Brain microvascular endothelial cell (primary cell): ENCODE results near the gene MAS1.

ENCODE experiments used
- DNase-seq: peaks from one replicate; pipeline ENCODE4 v3.0.0-alpha.2; 2020
- H3K27ac ChIP-seq: fragments of 250-450 bp; sonication (Bioruptor Pico); 2 replicates; pipeline ENCODE4 v1.5.1; 2020; ENCODE audit warnings: mild to moderate bottlenecking, moderate library complexity
- H3K27me3 ChIP-seq: fragments of 250-450 bp; sonication (Bioruptor Pico); replicated peaks from 2 replicates; pipeline ENCODE4 v1.5.1; 2020; ENCODE audit warnings: mild to moderate bottlenecking
- H3K36me3 ChIP-seq: fragments of 250-450 bp; sonication (Bioruptor Pico); replicated peaks from 2 replicates; pipeline ENCODE4 v1.5.1; 2020; ENCODE audit warnings: mild to moderate bottlenecking
- H3K4me3 ChIP-seq: 2 replicates; pipeline ENCODE4 v1.5.1; 2011; ENCODE audit warnings: low read depth, mild to moderate bottlenecking, control low read depth, low read length, moderate library complexity
- in situ Hi-C: cut with HindIII; loops from 2 replicates; pipeline ENCODE4 v1.10.0; 2017; ENCODE audit warnings: low sequenced_read_pairs, low pct_ligation_motif_present
- TF ChIP-seq, protein P1 (sequence below): IDR thresholded peaks from 2 replicates; pipeline ENCODE4 v1.5.1; 2011; ENCODE audit warnings: low read depth, mild to moderate bottlenecking, moderate library complexity, low read length, control low read depth, inconsistent platforms; ENCODE audit errors: missing control alignments

The MAS1 gene

GRCh38 chr6:159884720-159885119, 6.1 kb upstream of the MAS1 start:
- DNase-seq = no peak
- TF ChIP-seq, protein P1, sequence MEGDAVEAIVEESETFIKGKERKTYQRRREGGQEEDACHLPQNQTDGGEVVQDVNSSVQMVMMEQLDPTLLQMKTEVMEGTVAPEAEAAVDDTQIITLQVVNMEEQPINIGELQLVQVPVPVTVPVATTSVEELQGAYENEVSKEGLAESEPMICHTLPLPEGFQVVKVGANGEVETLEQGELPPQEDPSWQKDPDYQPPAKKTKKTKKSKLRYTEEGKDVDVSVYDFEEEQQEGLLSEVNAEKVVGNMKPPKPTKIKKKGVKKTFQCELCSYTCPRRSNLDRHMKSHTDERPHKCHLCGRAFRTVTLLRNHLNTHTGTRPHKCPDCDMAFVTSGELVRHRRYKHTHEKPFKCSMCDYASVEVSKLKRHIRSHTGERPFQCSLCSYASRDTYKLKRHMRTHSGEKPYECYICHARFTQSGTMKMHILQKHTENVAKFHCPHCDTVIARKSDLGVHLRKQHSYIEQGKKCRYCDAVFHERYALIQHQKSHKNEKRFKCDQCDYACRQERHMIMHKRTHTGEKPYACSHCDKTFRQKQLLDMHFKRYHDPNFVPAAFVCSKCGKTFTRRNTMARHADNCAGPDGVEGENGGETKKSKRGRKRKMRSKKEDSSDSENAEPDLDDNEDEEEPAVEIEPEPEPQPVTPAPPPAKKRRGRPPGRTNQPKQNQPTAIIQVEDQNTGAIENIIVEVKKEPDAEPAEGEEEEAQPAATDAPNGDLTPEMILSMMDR = no peak
- Histone ChIP-seq H3K27me3 (peaks cover 10% of the 10 kb centered on the region), H3K4me3 (no peak overlapping the region), H3K36me3 (no peaks in the 10 kb centered on the region), H3K27ac (no peak overlapping the region)
- in situ Hi-C loops = no loop called here

DNA sequence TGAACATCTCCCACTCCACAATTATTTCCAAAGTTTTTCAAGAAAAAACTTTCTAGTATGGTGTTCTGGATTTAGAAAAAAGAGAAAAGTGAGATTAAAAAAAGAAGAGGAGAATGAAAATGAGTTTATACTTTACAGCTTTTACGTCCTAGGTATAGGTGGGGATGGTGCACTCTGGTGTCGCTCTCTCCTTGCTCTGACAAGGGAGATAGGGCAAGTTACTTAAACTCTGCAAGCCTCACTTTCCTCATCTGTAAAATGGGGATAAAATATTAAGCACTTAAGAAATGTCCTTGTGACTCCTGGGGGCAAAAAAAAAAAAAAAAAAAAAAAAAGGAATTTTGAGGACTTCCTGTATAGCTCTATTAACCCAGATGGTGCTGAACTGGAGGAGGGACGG, 4.5 kb upstream of the MAS1 start:
- TF ChIP-seq, protein P1 = no peak

DNA sequence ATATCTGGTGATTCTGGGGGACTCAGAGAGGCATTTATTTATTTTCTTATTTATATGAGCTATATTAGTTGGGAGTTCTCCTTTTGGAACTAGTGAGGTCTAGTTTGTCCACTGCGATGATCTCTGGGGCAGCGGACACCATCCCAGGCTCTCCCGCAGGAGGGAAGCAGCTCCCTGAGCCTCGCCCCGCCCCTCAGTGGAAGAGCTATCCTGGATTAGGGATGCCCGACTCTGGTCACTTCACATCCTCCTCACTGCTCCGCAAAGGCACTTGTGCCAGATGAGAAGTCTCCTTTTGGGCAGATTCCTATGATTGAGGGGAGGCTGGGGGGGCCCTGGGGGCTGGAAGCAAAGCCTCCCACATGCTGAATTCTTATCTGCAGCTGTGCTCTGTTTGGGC, 3.6 kb upstream of the MAS1 start:
- Histone ChIP-seq H3K36me3 (no peaks in the 10 kb centered on the region), H3K4me3 (no peak overlapping the region), H3K27ac (no peak overlapping the region), H3K27me3 (peaks cover 24% of the 10 kb centered on the region)
- TF ChIP-seq, protein P1 = no peak
- no peak for DNase-seq
- in situ Hi-C loops = no loop called here

More for the DNA sequence above, 4.5 kb upstream of the MAS1 start:
- Histone ChIP-seq H3K4me3 (no peak overlapping the region), H3K27ac (no peak overlapping the region), H3K27me3 (peaks cover 21% of the 10 kb centered on the region), H3K36me3 (no peaks in the 10 kb centered on the region)
- in situ Hi-C loops = no loop called here
- no peak for DNase-seq

DNA sequence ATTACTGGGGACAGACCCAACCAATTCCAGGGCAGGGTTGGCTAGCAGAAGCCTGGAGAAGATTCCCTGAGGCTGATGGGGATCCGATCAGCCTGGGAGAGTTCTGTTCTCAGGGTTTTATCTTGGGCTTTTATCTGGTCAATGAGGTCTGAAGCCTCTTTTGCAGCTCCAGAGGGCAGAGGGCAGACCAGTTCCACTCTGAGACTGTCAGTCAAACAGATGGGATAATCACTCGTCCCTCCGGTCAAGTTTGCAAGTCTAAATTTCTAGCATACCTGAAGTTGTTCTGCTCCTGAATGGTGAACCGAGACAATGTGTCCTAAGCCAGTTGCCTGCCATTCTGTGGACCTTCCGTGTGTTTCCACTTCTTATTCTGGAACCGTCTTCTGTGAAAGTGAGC, 3.0 kb upstream of the MAS1 start:
- Histone ChIP-seq H3K27me3 (peaks cover 24% of the 10 kb centered on the region), H3K27ac (no peak overlapping the region)
- in situ Hi-C loops = no loop called here

DNA sequence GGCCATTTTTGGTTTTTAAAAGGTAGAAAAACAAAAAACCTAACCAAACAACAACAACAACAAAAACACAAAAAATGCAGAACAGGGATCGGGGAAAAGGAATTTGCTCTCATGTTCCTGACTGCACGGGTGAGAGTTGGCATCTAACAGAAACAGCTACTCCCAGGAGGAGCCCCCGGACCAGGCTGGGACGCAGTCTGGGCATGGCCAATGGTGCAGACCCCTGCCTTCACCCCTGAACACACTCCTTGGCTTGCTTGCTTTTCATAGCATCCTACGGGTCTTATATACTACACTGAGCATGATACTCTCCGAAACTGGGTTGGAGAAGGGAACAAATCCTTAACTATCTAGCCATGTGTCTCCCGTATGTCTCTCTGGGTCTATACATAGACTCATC, 587 bp upstream of the MAS1 start:
- Histone ChIP-seq H3K27ac (no peak overlapping the region), H3K36me3 (no peaks in the 10 kb centered on the region), H3K4me3 (no peak overlapping the region), H3K27me3 (peaks cover 24% of the 10 kb centered on the region)
- in situ Hi-C loops = no loop called here
- TF ChIP-seq, protein P1 = no peak
- no peak for DNase-seq

More for the DNA sequence above, 3.0 kb upstream of the MAS1 start:
- no peak overlapping the region for H3K4me3 ChIP-seq
- TF ChIP-seq, protein P1 = no peak
- DNase-seq = no peak
- H3K36me3 ChIP-seq = no peaks in the 10 kb centered on the region

DNA sequence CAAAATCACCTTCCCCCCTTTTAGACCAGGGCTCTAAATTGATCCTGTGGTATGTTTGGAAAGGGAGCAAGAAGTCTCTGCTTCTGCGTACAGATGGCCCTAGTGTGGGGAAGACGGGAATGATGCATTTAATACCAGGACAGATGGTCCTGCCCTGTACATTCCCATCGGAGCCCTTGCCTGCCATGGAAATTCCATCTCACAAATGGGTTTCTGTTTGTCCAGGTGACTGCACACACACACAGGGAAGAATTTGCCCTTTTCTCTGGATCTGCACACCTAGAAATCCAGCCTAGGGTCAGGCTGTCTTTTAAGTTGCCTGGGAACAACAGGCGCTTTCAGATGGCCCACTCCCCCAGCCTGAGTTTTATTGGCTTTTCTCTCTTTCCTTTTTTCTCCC, 1.3 kb downstream of the MAS1 start:
- no peak overlapping the region for H3K27ac ChIP-seq
- H3K4me3 ChIP-seq = no peak overlapping the region
- in situ Hi-C loops = no loop called here
- DNase-seq = no peak
- no peaks in the 10 kb centered on the region for H3K36me3 ChIP-seq
- peaks cover 24% of the 10 kb centered on the region for H3K27me3 ChIP-seq
- TF ChIP-seq, protein P1 = no peak
